ENCODE data around the gene LDLRAD3.
A peak's percentile ranks its signal among the peaks of the same experiment; 100 is the strongest.

The LDLRAD3 gene

GRCh38 chr11:36148701-36149100 lies 204.8 kb downstream of the LDLRAD3 start:
- DNase-seq: no peak

GRCh38 chr11:36149538-36150242 lies 205.8 kb downstream of the LDLRAD3 start:
- DNase-seq: peak; percentile 35

GRCh38 chr11:36150986-36151385 lies 207.1 kb downstream of the LDLRAD3 start:
- no peak for DNase-seq

- no peak for DNase-seq
Observed at GRCh38 chr11:36151933-36152580, 208.2 kb downstream of the LDLRAD3 start.

- DNase-seq: no peak
Observed at GRCh38 chr11:36153551-36153950, 209.7 kb downstream of the LDLRAD3 start.

- DNase-seq: no peak
Observed at GRCh38 chr11:36155124-36155561, 211.3 kb downstream of the LDLRAD3 start.

- no peak for DNase-seq
Observed at GRCh38 chr11:36155770-36156160, 211.9 kb downstream of the LDLRAD3 start.

GRCh38 chr11:36156161-36156816 lies 212.4 kb downstream of the LDLRAD3 start:
- DNase-seq: no peak

- no peak for DNase-seq
Observed at GRCh38 chr11:36156817-36157519, 213.1 kb downstream of the LDLRAD3 start.

- DNase-seq: no peak
Observed at GRCh38 chr11:36160091-36160490, 216.2 kb downstream of the LDLRAD3 start.

GRCh38 chr11:36161572-36161971 lies 217.7 kb downstream of the LDLRAD3 start:
- no peak for DNase-seq

- DNase-seq: no peak
Observed at GRCh38 chr11:36162006-36162882, 218.4 kb downstream of the LDLRAD3 start.

GRCh38 chr11:36162883-36163434 lies 219.1 kb downstream of the LDLRAD3 start:
- no peak for DNase-seq

- DNase-seq: no peak
Observed at GRCh38 chr11:36164506-36165250, 220.8 kb downstream of the LDLRAD3 start.

GRCh38 chr11:36165621-36166397 lies 221.9 kb downstream of the LDLRAD3 start:
- no peak for DNase-seq

- DNase-seq: no peak
Observed at GRCh38 chr11:36167073-36167472, 223.2 kb downstream of the LDLRAD3 start.

- DNase-seq: no peak
Observed at GRCh38 chr11:36167729-36168128, 223.9 kb downstream of the LDLRAD3 start.

- DNase-seq: no peak
Observed at GRCh38 chr11:36177836-36178235, 234.0 kb downstream of the LDLRAD3 start.

GRCh38 chr11:36186340-36187175 lies 242.7 kb downstream of the LDLRAD3 start:
- no peak for DNase-seq

- no peak for DNase-seq
Observed at GRCh38 chr11:36187622-36188021, 243.8 kb downstream of the LDLRAD3 start.
